Common myeloid progenitor, CD34-positive (primary cell): Measurements from ENCODE around the gene NASP.

Experiments
- CTCF ChIA-PET: fragments of 350-600 bp; sonication (Branson Sonifier 250); formaldehyde crosslinking; loops from one replicate; lab custom pipeline; 2021; ENCODE audit warnings: antibody characterized with exemption; lab: Charles Lee
- POLR2A ChIA-PET: fragments of 350-600 bp; sonication (Branson Sonifier 250); formaldehyde crosslinking; loops from one replicate; lab custom pipeline; 2021; ENCODE audit warnings: antibody characterized with exemption; lab: Charles Lee
- DNase-seq, 3 donors: peaks; one replicate each; pipeline versions ENCODE4 v3.0.0 to v3.0.0-alpha.2; 2013
- H3K27ac ChIP-seq, 2 experiments: 1 replicate in 1 of 2; 2 replicates in 1 of 2; pipeline ENCODE4 v1.7.0; 2013; ENCODE audit warnings: inconsistent platforms in 2 of 2, low read length in 2 of 2, mild to moderate bottlenecking in 2 of 2, low read depth in 1 of 2, moderate library complexity in 1 of 2; ENCODE audit not compliant: severe bottlenecking in 2 of 2, insufficient read depth in 1 of 2, poor library complexity in 1 of 2
- H3K27me3 ChIP-seq, 5 experiments: replicated peaks in 2 of 5; 1 replicate in 3 of 5; 2 replicates in 2 of 5; pipeline versions ENCODE4 v1.6.1 to v1.7.0; 2013; ENCODE audit warnings: low read length in 4 of 5, mild to moderate bottlenecking in 2 of 5, moderate library complexity in 2 of 5, inconsistent platforms in 1 of 5; ENCODE audit not compliant: insufficient read depth in 5 of 5, control insufficient read depth in 4 of 5
- H3K36me3 ChIP-seq, 4 experiments: 1 replicate in 2 of 4; 2 replicates in 2 of 4; pipeline versions ENCODE4 v1.6.1 to v1.7.0; 2013; ENCODE audit warnings: low read length in 3 of 4, control low read depth in 1 of 4, mild to moderate bottlenecking in 1 of 4; ENCODE audit not compliant: control insufficient read depth in 4 of 4, insufficient read depth in 4 of 4
- H3K4me1 ChIP-seq, 4 experiments: 1 replicate in 3 of 4; 2 replicates in 1 of 4; pipeline versions ENCODE4 v1.6.1 to v1.7.1; 2013; ENCODE audit warnings: low read length in 3 of 4, mild to moderate bottlenecking in 3 of 4, control low read depth in 1 of 4, inconsistent platforms in 1 of 4, moderate library complexity in 1 of 4; ENCODE audit not compliant: control insufficient read depth in 4 of 4, insufficient read depth in 4 of 4; ENCODE audit errors: control extremely low read depth in 1 of 4
- H3K4me3 ChIP-seq, 7 experiments: 1 replicate in 4 of 7; 2 replicates in 3 of 7; pipeline versions ENCODE4 v1.5.1 to v1.7.0; 2013; ENCODE audit warnings: mild to moderate bottlenecking in 7 of 7, low read length in 6 of 7, moderate library complexity in 6 of 7, inconsistent platforms in 2 of 7, low read depth in 2 of 7, control low read depth in 1 of 7; ENCODE audit not compliant: insufficient read depth in 4 of 7, control insufficient read depth in 1 of 7; ENCODE audit errors: extremely low read depth in 1 of 7
- H3K9me3 ChIP-seq, 5 experiments: 1 replicate in 4 of 5; 2 replicates in 1 of 5; pipeline versions ENCODE4 v1.6.1 to v1.7.1; 2013; ENCODE audit warnings: low read length in 4 of 5, mild to moderate bottlenecking in 2 of 5, inconsistent platforms in 1 of 5, low read depth in 1 of 5, moderate library complexity in 1 of 5; ENCODE audit not compliant: control insufficient read depth in 4 of 5, insufficient read depth in 2 of 5; ENCODE audit errors: control extremely low read depth in 1 of 5
- WGBS: methylation state at CpG from one replicate; pipeline ENCODE4 v1.1.5; 2013; ENCODE audit not compliant: insufficient coverage; 5-methylcytosine and 5-hydroxymethylcytosine counted together

The NASP gene

DNA sequence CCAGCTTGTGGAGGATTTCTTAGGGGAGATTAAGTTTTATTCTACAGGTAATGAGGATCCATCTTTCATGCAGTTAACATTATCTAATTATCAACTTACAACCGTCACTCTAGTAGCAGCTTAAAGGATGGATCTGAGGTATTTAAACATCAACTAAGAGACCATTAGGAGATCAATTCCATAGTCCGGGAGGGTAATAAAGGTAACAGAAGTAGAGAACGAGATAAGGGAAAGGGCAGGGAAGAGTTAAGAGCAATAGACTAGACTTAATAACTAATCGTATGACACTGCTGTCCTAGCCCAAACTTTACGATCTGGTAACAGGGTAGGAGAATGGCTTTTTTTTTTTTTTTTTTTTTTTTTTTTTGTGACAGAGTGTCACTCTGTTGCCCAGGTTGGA lies 59.5 kb downstream of the NASP start:
- H3K36me3 ChIP-seq: peaks cover 22 to 70% (median 48%) of the 10 kb centered on the region in 4 experiments
- WGBS: 80% methylated on average over 1 of the region's 5 CpGs

GRCh38 chr1:45643978-45644377 lies 60.1 kb downstream of the NASP start:
- Histone ChIP-seq H3K27me3 (no peaks in the 10 kb centered on the region), H3K4me3 (no peak overlapping the region), H3K9me3 (no peaks in the 10 kb centered on the region), H3K36me3 (peaks cover 22 to 70% (median 46%) of the 10 kb centered on the region in 4 experiments), H3K4me1 (peaks cover 0 to 9% (median 4%) of the 10 kb centered on the region in 4 experiments), H3K27ac (peak overlapping the region in 1 of 2 experiments; percentile 17)
- DNase-seq: no peak
- ChIA-PET POLR2A (interaction anchor here (0.6 kb wide), 2 partner anchors 447 to 1072 kb away, joined by 4 to 5 read pairs; no protein-coding TSS in a partner anchor), CTCF (interaction anchor here (0.6 kb wide), 2 partner anchors 47 to 1934 kb away, joined by 3 read pairs; no protein-coding TSS in a partner anchor)

More for the DNA sequence above, 59.5 kb downstream of the NASP start:
- POLR2A ChIA-PET: interaction anchor here (0.6 kb wide), 1 partner anchor 1072 kb away, joined by 4 read pairs; no protein-coding TSS in a partner anchor
- Histone ChIP-seq H3K27ac (no peak overlapping the region), H3K27me3 (no peaks in the 10 kb centered on the region), H3K4me3 (no peak overlapping the region), H3K9me3 (no peaks in the 10 kb centered on the region), H3K4me1 (peaks cover 0 to 9% (median 4%) of the 10 kb centered on the region in 4 experiments)
- CTCF ChIA-PET: interaction anchor here (0.6 kb wide), 1 partner anchor 1934 kb away, joined by 3 read pairs; no protein-coding TSS in a partner anchor
- DNase-seq: no peak

DNA sequence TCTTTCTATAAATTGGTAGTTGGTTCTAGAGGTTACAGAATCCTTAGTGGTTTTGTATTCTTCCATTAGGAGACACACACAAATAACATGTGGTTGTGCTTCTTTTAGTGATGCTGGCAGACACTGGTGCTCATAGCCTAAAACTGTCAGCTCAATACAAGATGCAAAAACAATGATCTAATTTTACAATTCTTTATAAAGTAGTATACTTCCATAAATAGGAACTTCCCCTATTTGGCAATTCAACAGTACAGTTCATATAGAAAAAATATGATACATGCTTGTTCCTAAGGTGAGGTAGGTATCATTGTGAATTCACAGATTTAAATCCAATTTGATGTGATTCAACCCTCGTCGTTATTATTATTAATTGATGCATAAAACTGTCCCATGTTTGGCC lies 60.8 kb downstream of the NASP start:
- Histone ChIP-seq H3K27ac (peak overlapping the region in 1 of 2 experiments; percentile 17), H3K4me3 (no peak overlapping the region), H3K36me3 (peaks cover 20 to 72% (median 47%) of the 10 kb centered on the region in 4 experiments), H3K27me3 (no peaks in the 10 kb centered on the region), H3K9me3 (no peaks in the 10 kb centered on the region), H3K4me1 (peaks cover 0 to 9% (median 4%) of the 10 kb centered on the region in 4 experiments)
- DNase-seq: no peak
- CTCF ChIA-PET: interaction anchor here (1.0 kb wide), 1 partner anchor 9 kb away, joined by 3 read pairs; no protein-coding TSS in a partner anchor
- 100% methylated on average over 2 of the region's 2 CpGs for WGBS
- POLR2A ChIA-PET: interaction anchor here (0.6 to 1.3 kb wide), 2 partner anchors 17 to 446 kb away, joined by 3 to 5 read pairs; no protein-coding TSS in a partner anchor

GRCh38 chr1:45647248-45648021 lies 63.6 kb downstream of the NASP start:
- Histone ChIP-seq H3K4me1 (peaks cover 0 to 9% (median 4%) of the 10 kb centered on the region in 4 experiments), H3K4me3 (no peak overlapping the region), H3K27me3 (no peaks in the 10 kb centered on the region), H3K36me3 (peaks cover 17 to 73% (median 45%) of the 10 kb centered on the region in 4 experiments), H3K9me3 (no peaks in the 10 kb centered on the region), H3K27ac (no peak overlapping the region)
- WGBS: 88% methylated on average over 8 of the region's 9 CpGs
- DNase-seq: peak in 2 of 3 donors; percentile 34 to 35
- POLR2A ChIA-PET: no interaction called here
- CTCF ChIA-PET: interaction anchor here (0.9 to 1.2 kb wide), 2 partner anchors 12 to 18 kb away, joined by 3 read pairs; no protein-coding TSS in a partner anchor

- H3K27ac ChIP-seq: no peak overlapping the region
- 97% methylated on average over 4 of the region's 12 CpGs for WGBS
- no peak overlapping the region for H3K4me3 ChIP-seq
- ChIA-PET CTCF (interaction anchor here (1.3 kb wide), 2 partner anchors 10 to 15 kb away, joined by 3 read pairs; no protein-coding TSS in a partner anchor), POLR2A (no interaction called here)
- H3K9me3 ChIP-seq: no peaks in the 10 kb centered on the region
- peaks cover 41 to 99% (median 82%) of the 10 kb centered on the region in 4 experiments for H3K36me3 ChIP-seq
- no peaks in the 10 kb centered on the region for H3K27me3 ChIP-seq
- H3K4me1 ChIP-seq: no peaks in the 10 kb centered on the region
- no peak for DNase-seq
Measured at GRCh38 chr1:45654540-45655280, 70.9 kb downstream of the NASP start.

DNA sequence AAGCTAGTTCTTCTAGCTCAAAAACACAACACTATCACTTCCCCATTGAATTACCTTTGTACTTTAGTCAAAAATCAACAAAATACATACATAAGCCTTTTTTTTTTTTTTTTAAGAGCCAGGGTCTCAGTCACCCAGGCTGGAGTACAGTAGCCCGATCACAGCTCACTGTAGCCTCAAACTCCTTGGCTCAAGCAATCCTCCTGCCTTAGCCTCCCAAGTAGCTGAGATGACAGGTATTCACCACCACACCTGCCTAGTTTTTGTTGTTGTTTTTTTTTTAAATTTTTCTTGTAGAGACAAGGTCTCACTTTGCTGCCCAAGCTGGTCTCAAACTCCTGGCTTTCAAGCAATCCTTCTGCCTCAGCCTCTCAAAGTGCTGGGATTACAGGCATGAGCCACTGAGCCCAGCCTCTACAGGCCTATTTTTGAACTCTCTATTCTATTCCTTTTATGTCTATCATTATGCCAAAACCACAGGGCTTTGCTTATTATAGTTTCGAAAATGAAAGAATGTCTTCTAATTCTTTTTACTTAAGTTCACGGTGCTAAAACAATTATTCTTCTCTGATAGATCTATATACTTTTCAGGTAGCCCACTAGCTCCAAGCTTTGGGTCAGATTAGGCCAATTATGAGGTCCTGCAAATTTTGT lies 72.9 kb downstream of the NASP start:
- CTCF ChIA-PET: interaction anchor here (1.3 to 1.6 kb wide), 2 partner anchors 22 to 29 kb away, joined by 3 to 6 read pairs; partner anchors contain the start of gene GPBP1L1
- no peaks in the 10 kb centered on the region for H3K27me3 ChIP-seq
- H3K36me3 ChIP-seq: peaks cover 41 to 89% (median 75%) of the 10 kb centered on the region in 4 experiments
- H3K27ac ChIP-seq: no peak overlapping the region
- 100% methylated on average over 1 of the region's 3 CpGs for WGBS
- no peak for DNase-seq
- no peaks in the 10 kb centered on the region for H3K9me3 ChIP-seq
- H3K4me1 ChIP-seq: no peaks in the 10 kb centered on the region
- POLR2A ChIA-PET: interaction anchor here (0.6 kb wide), 1 partner anchor 57 kb away, joined by 4 read pairs; no protein-coding TSS in a partner anchor
- no peak overlapping the region for H3K4me3 ChIP-seq
